Natural killer cell (primary cell): ENCODE results near the gene IP6K1. TPM values are rescaled to one million over a fixed set of nuclear protein-coding genes. Genes with fewer than 3 reads are reported as not detected.

ENCODE experiments used
- ATAC-seq, 3 donors: fragments of 150-1000 bp in 2 of 3; fragments of 200-7000 bp in 1 of 3; cut with Tn5 transposase; 1 replicate in 1 of 3; 2 replicates in 2 of 3; pipeline ENCODE4 v1.10.0; 2021; ENCODE audit warnings: mild to moderate bottlenecking in 2 of 3, moderate library complexity in 2 of 3
- DNase-seq, 2 donors: peaks; one replicate each; pipeline versions ENCODE4 v3.0.0 to v3.0.0-alpha.2; 2013 to 2021; ENCODE audit warnings: mixed read lengths in 1 of 2
- H3K27ac ChIP-seq: one replicate; pipeline ENCODE4 v1.5.1; 2013; ENCODE audit warnings: mild to moderate bottlenecking, low read length
- H3K27me3 ChIP-seq: one replicate; pipeline ENCODE4 v1.6.1; 2013; ENCODE audit warnings: low read length; ENCODE audit not compliant: control insufficient read depth, insufficient read depth
- H3K36me3 ChIP-seq: one replicate; pipeline ENCODE4 v1.6.1; 2013; ENCODE audit warnings: low read length; ENCODE audit not compliant: control insufficient read depth, insufficient read depth
- H3K4me1 ChIP-seq: one replicate; pipeline ENCODE4 v1.6.1; 2013; ENCODE audit warnings: low read length; ENCODE audit not compliant: control insufficient read depth, insufficient read depth
- H3K4me3 ChIP-seq: one replicate; pipeline ENCODE4 v1.5.1; 2013; ENCODE audit warnings: low read length
- H3K9me3 ChIP-seq: one replicate; pipeline ENCODE4 v1.6.1; 2013; ENCODE audit warnings: low read length; ENCODE audit not compliant: control insufficient read depth, insufficient read depth
- H3K27ac Mint-ChIP-seq, 2 donors: one replicate each; pipeline ENCODE4 v1.8.0; 2022; ENCODE audit warnings: mild to moderate bottlenecking in 2 of 2, mixed read lengths in 2 of 2, moderate library complexity in 1 of 2
- H3K27me3 Mint-ChIP-seq, 2 donors: one replicate each; pipeline ENCODE4 v1.8.0; 2022; ENCODE audit warnings: low read depth in 2 of 2, mixed read lengths in 2 of 2
- H3K36me3 Mint-ChIP-seq: one replicate; pipeline ENCODE4 v1.8.0; 2022; ENCODE audit warnings: mixed read lengths
- H3K4me1 Mint-ChIP-seq, 2 donors: one replicate each; pipeline ENCODE4 v1.8.0; 2022; ENCODE audit warnings: mixed read lengths in 2 of 2
- H3K4me3 Mint-ChIP-seq: one replicate; pipeline ENCODE4 v1.8.0; 2022; ENCODE audit warnings: mild to moderate bottlenecking, moderate library complexity, mixed read lengths
- H3K9me3 Mint-ChIP-seq, 2 donors: one replicate each; pipeline ENCODE4 v1.8.0; 2022; ENCODE audit warnings: mixed read lengths in 2 of 2
- CTCF ChIP-seq: fragments of 200-600 bp; IDR thresholded peaks from one replicate; pipeline ENCODE4 v1.8.0; 2022; ENCODE audit warnings: antibody characterized with exemption
- WGBS: methylation state at CpG from one replicate; pipeline ENCODE4 v1.1.7; 2013; ENCODE audit warnings: missing lambda C conversion rate; ENCODE audit not compliant: insufficient coverage; 5-methylcytosine and 5-hydroxymethylcytosine counted together
- intact Hi-C: fragments of 100-400 bp; cut with micrococcal nuclease; formaldehyde crosslinking; loops from one replicate; pipeline ENCODE4 v1.14.2; 2022
- total RNA-seq, 4 donors: library from RNA; stranded (reverse); fragments of 120-200 nt in 1 of 4; gene quantifications; one replicate each; pipeline versions ENCODE4 v1.2.3 to v1.2.4, GENCODE V29; 2013 to 2022

Gene IP6K1
- total RNA-seq, 3 donors from 2014 or later (not counting 1 experiment from before 2014, with no cell fraction given) = 53.7 to 68.7 (median 57.9) TPM

GRCh38 chr3:49772703-49773102 lies 13.6 kb downstream of the IP6K1 start:
- no peak for TF ChIP-seq CTCF
- no peak for ATAC-seq
- H3K4me1 Mint-ChIP-seq = peaks cover 17 to 21% of the 10 kb centered on the region in 2 donors

GRCh38 chr3:49771340-49771938 lies 14.9 kb downstream of the IP6K1 start:
- H3K9me3 Mint-ChIP-seq = no peaks in the 10 kb centered on the region
- WGBS = 100% methylated on average over 1 of the region's 1 CpG
- no peak for ATAC-seq
- Histone ChIP-seq H3K9me3 (no peaks in the 10 kb centered on the region), H3K4me1 (no peaks in the 10 kb centered on the region), H3K27me3 (no peaks in the 10 kb centered on the region), H3K27ac (no peak overlapping the region), H3K36me3 (peaks cover 4% of the 10 kb centered on the region), H3K4me3 (no peak overlapping the region)
- no peaks in the 10 kb centered on the region for H3K27me3 Mint-ChIP-seq
- H3K4me1 Mint-ChIP-seq = peaks cover 17 to 21% of the 10 kb centered on the region in 2 donors
- no peak for DNase-seq
- TF ChIP-seq CTCF = no peak
- no peak overlapping the region for H3K4me3 Mint-ChIP-seq
- no peaks in the 10 kb centered on the region for H3K36me3 Mint-ChIP-seq
- intact Hi-C loops = no loop called here
- no peak overlapping the region for H3K27ac Mint-ChIP-seq

More at GRCh38 chr3:49772703-49773102, 13.6 kb downstream of the IP6K1 start:
- no peak for DNase-seq
- H3K27me3 ChIP-seq = no peaks in the 10 kb centered on the region
- intact Hi-C loops = no loop called here
- no peak overlapping the region for H3K27ac ChIP-seq
- Mint-ChIP-seq H3K27ac (no peak overlapping the region), H3K4me3 (no peak overlapping the region), H3K36me3 (no peaks in the 10 kb centered on the region), H3K9me3 (no peaks in the 10 kb centered on the region), H3K27me3 (no peaks in the 10 kb centered on the region)
- H3K4me3 ChIP-seq = no peak overlapping the region
- H3K9me3 ChIP-seq = no peaks in the 10 kb centered on the region
- no peaks in the 10 kb centered on the region for H3K4me1 ChIP-seq
- H3K36me3 ChIP-seq = peaks cover 4% of the 10 kb centered on the region
- WGBS = 100% methylated on average over 2 of the region's 2 CpGs

GRCh38 chr3:49769926-49770325 lies 16.4 kb downstream of the IP6K1 start:
- intact Hi-C loops = no loop called here
- H3K27me3 ChIP-seq = no peaks in the 10 kb centered on the region
- no peaks in the 10 kb centered on the region for H3K4me1 ChIP-seq
- H3K4me3 ChIP-seq = no peak overlapping the region
- Mint-ChIP-seq H3K9me3 (no peaks in the 10 kb centered on the region), H3K27me3 (no peaks in the 10 kb centered on the region), H3K4me1 (peaks cover 17 to 20% of the 10 kb centered on the region in 2 donors), H3K4me3 (no peak overlapping the region), H3K36me3 (no peaks in the 10 kb centered on the region), H3K27ac (peak overlapping the region; percentile 11 to 24)
- H3K9me3 ChIP-seq = no peaks in the 10 kb centered on the region
- no peak overlapping the region for H3K27ac ChIP-seq
- ATAC-seq = no peak
- peaks cover 4% of the 10 kb centered on the region for H3K36me3 ChIP-seq
- DNase-seq = no peak
- no peak for TF ChIP-seq CTCF

DNA sequence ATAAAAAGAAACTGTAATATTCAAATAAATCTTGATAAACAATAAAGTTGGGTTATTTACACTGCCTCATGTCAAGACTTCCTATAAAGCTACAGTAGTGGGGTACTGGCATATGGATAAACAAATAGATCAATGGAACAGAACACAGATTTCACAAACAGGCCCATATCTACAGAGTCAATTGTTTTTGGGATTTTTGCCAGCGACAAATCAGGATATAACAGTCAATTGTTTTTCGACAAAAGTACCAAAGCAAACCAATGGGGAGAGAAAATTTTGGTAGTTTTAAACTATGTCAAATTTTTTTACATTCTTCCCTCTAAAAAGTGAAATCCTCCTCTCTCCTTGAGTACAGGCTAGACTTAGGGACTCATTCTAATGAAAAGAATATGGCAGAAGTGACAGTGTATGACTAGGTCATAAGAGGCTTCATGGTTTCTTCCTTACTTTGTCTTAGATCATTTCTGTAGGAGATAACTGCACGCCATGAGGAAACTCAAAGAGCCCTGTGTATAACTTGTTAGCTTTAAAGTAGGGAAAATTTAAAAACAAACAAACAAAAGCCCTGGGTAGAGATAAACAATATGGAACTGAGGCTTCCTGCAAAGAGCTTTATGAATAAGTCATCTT lies 16.9 kb downstream of the IP6K1 start:
- Mint-ChIP-seq H3K27ac (peak overlapping the region; percentile 11 to 24), H3K4me3 (no peak overlapping the region), H3K9me3 (no peaks in the 10 kb centered on the region), H3K4me1 (peaks cover 17 to 20% of the 10 kb centered on the region in 2 donors), H3K36me3 (no peaks in the 10 kb centered on the region), H3K27me3 (no peaks in the 10 kb centered on the region)
- ATAC-seq (no peak), DNase-seq (no peak)
- H3K27ac ChIP-seq = no peak overlapping the region
- TF ChIP-seq CTCF = no peak
- no peaks in the 10 kb centered on the region for H3K4me1 ChIP-seq
- WGBS = 100% methylated on average over 2 of the region's 3 CpGs
- peaks cover 4% of the 10 kb centered on the region for H3K36me3 ChIP-seq
- no peaks in the 10 kb centered on the region for H3K9me3 ChIP-seq
- H3K4me3 ChIP-seq = no peak overlapping the region
- intact Hi-C loops = no loop called here
- no peaks in the 10 kb centered on the region for H3K27me3 ChIP-seq
